ENCODE results near the gene ZNF358. TPM values are rescaled to one million over a fixed set of nuclear protein-coding genes. Genes with fewer than 3 reads are reported as not detected.
A peak's percentile ranks its signal among the peaks of the same experiment; 100 is the strongest.

Gene ZNF358
- total RNA-seq, 1 donor from 2014 or later: 59.1 TPM

GRCh38 chr19:7488736-7489353 lies 27.1 kb upstream of the ZNF358 start, which contains the start of gene PEX11G:
PEX11G (minus strand) TSS chr19:7489035; CDS start chr19:7489010, 25 bp downstream.
- DNase-seq (ENCODE audit: low spot score): peak; percentile 98

DNA sequence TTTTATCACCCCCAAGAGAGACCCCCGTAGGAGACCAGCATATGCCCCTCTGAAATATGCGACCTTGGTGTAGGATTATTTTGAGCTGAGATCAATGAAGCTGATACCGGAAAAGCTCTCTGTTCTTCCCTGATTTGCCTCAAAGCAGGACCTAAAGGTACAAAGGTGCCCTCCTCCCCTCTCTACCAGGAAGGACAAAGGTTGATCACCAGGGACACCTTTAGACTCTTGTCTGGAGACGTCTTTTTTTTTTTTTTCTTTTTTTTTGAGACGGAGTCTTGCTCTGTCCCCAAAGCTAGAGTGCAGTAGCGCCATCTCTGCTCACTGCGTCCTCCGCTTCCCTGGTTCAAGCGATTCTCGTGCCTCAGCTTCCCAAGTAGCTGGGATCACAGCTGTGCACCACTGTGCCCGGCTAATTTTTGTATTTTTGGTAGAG lies 26.3 kb upstream of the ZNF358 start:
- no peak for DNase-seq (ENCODE audit: low spot score)

GRCh38 chr19:7492142-7492541 lies 23.8 kb upstream of the ZNF358 start:
- no peak for DNase-seq (ENCODE audit: low spot score)

- DNase-seq (ENCODE audit: low spot score): no peak
Observed at GRCh38 chr19:7492558-7492957, 23.3 kb upstream of the ZNF358 start.

DNA sequence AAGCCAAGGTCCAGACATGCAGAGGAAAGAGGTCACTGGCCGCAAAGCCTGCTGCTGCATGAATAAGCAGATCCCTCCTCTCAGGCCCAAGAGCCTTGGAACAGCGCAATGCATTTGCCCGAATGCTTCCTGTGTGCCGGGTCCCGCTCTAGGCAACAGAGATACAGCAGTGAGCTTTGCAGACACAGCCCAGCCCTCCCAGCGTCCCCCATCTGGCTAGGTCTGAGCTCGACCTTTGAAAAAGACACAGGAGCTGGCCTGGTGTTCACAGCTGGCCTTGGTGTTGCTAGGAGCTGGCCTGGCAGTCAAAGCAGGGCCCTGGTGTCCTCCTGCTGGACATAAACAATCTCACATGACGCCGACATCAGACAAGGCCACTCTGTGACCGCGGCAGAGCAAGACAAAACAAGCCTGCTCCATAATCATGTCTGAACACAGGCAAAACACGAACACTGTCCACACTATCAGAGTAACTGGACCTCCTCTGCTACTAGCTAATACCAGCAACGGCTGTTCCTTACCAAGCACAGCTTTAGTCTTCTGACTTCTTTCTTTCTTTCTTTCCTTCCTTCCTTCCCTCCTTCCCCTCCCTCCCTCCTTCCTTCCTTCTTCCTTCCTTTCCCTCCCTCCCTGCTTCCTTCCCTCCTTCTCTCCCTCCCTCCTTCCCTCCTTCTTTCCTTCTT lies 21.3 kb upstream of the ZNF358 start:
- no peak for DNase-seq (ENCODE audit: low spot score)

- DNase-seq (ENCODE audit: low spot score): no peak
Observed at GRCh38 chr19:7497292-7497691, 18.6 kb upstream of the ZNF358 start.

- DNase-seq (ENCODE audit: low spot score): no peak
Observed at GRCh38 chr19:7500811-7501450, 15.0 kb upstream of the ZNF358 start.

- no peak for DNase-seq (ENCODE audit: low spot score)
Observed at GRCh38 chr19:7502552-7502951, 13.4 kb upstream of the ZNF358 start.

DNA sequence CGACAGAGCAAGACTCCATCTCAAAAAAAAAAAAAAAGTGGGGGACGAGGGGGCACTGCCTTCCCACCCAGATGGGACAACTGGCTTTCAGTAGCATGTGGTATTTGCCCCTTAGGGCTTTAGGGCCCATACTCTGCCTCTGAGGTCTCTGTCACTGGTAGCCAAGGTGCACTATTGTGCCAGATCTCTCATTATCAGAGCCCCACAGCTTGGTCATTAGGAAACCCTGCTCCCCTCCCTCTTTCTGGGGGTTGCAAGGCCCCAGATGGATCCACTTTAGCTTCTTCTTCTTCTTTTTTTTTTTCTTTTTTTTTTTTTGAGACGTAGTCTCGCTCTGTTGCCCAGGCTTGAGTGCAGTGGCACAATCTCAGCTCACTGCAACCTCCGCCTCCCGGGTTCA lies 11.2 kb upstream of the ZNF358 start:
- no peak for DNase-seq (ENCODE audit: low spot score)

- DNase-seq (ENCODE audit: low spot score): no peak
Observed at GRCh38 chr19:7505288-7505681, 10.6 kb upstream of the ZNF358 start.

GRCh38 chr19:7505682-7506384 lies 10.1 kb upstream of the ZNF358 start:
- no peak for DNase-seq (ENCODE audit: low spot score)

- DNase-seq (ENCODE audit: low spot score): no peak
Observed at GRCh38 chr19:7506385-7507328, 9.2 kb upstream of the ZNF358 start.

DNA sequence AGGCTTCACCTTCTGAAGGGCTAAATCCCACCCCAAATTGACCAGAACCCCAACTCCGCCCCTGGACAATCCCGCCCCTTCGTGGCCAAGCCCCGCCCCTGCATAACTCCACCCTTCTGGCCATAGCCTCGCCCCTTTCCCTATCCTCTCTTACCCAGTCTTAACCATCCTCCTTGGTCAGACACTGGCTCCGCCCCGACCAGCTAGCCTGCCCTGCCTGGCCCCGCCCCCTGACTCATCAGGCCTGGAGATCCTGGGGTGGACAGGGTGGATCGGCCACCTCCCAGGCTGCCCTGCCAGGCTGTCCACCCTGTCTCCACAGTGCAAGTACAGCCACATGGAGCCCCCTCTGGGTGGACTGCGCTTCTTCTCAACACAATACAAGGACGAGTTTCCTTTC lies 8.0 kb upstream of the ZNF358 start:
- peak; percentile 94 for DNase-seq (ENCODE audit: low spot score)

GRCh38 chr19:7509625-7510024 lies 6.3 kb upstream of the ZNF358 start:
- DNase-seq (ENCODE audit: low spot score): no peak

- DNase-seq (ENCODE audit: low spot score): no peak
Observed at GRCh38 chr19:7512400-7512851, 3.5 kb upstream of the ZNF358 start.

GRCh38 chr19:7513809-7514642 lies 1.9 kb upstream of the ZNF358 start:
- no peak for DNase-seq (ENCODE audit: low spot score)

- DNase-seq (ENCODE audit: low spot score): no peak
Observed at GRCh38 chr19:7515110-7515644, 726 bp upstream of the ZNF358 start.

- no peak for DNase-seq (ENCODE audit: low spot score)
Observed at GRCh38 chr19:7516333-7516732, 430 bp downstream of the ZNF358 start.

DNA sequence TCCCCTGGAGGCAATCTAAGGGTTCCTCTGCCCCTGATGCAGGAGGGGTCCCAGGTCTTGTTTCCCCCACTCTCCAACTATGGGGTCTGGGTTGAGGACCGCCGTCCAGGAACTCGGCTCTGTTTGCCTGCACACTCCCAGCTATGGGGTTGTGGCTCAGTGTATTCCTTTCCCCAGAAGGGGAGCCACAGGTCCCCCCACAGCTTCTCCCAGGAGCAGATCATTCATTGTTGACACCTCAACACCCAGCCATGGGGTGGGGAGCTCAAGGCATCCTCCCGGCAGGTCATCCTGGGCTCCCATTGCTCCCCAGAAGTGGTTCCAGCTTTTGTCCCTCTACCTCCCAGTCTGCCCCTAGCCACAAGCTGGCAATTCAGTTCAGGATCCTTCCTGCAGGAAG lies 975 bp downstream of the ZNF358 start:
- no peak for DNase-seq (ENCODE audit: low spot score)
